ENCODE data around the gene ABI1. TPM values are rescaled to one million over a fixed set of nuclear protein-coding genes. Genes with fewer than 3 reads are reported as not detected.

Gene ABI1
- total and polyA plus RNA-seq, 2 donors (not counting 1 experiment from before 2014, with no cell fraction given): 37.8 to 80.5 TPM

DNA sequence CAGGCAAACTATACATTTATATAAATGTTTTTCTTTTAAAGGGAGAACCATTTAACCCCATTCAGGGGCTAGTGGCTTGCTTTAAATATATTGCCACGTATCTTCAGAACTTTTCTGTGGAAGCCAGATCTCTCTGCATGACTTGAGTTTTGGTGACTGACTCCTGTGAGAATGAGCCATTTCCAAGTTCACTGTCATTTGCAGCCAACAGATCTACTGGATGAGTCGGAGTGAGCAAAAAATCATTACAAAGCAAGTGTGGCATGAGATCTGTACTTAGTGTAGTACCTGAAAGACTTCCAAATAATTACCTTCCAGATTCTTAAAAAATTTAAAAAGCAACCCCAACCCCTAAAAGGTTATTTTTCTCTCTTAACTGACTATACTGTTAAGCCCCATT, 117.7 kb downstream of the ABI1 start:
- peaks cover 47% of the 10 kb centered on the region for H3K4me1 Mint-ChIP-seq
- intact Hi-C loops (cut with micrococcal nuclease): no loop called here
- DNase-seq (no peak), ATAC-seq (ENCODE audit: low read depth) (no peak)
- ChIA-PET CTCF (interaction anchor here (0.9 kb wide), 1 partner anchor 118 kb away, joined by 5 read pairs; the partner anchor contains the start of gene ABI1), POLR2A (no interaction called here)
- Histone ChIP-seq H3K4me2 (replicated peaks; ENCODE audit: low read depth, low read length, poor library complexity, severe bottlenecking) (no peak overlapping the region), H3K4me1 (ENCODE audit: control insufficient read depth in 2 of 2, insufficient read depth in 2 of 2, low read length in 2 of 2) (peaks cover 23 to 38% of the 10 kb centered on the region in 2 donors), H2AFZ (ENCODE audit: insufficient read depth, low read depth, low read length, poor library complexity, severe bottlenecking) (no peak overlapping the region), H3K9ac (ENCODE audit: low read length) (no peak overlapping the region), H3K27me3 (replicated peaks in 1 of 4; ENCODE audit: control extremely low read depth in 1 of 4, control insufficient read depth in 3 of 4, insufficient read depth in 4 of 4, low read length in 3 of 4) (no peaks in the 10 kb centered on the region), H3K27ac (ENCODE audit: low read length in 2 of 2) (peak overlapping the region in 1 of 2 donors; percentile 50), H4K20me1 (ENCODE audit: control insufficient read depth, insufficient read depth, low read length, poor library complexity, severe bottlenecking) (no peaks in the 10 kb centered on the region), H3K36me3 (replicated peaks in 1 of 2; ENCODE audit: control extremely low read depth in 1 of 2, control insufficient read depth in 1 of 2, extremely low read depth in 1 of 2, insufficient read depth in 2 of 2, low read length in 1 of 2) (peaks cover 6 to 18% of the 10 kb centered on the region in 2 experiments), H3K9me3 (ENCODE audit: control extremely low read depth in 1 of 3, control insufficient read depth in 2 of 3, insufficient read depth in 1 of 3, low read length in 2 of 3) (peaks cover 0 to 4% (median 0%) of the 10 kb centered on the region in 3 donors), H3K4me3 (ENCODE audit: control extremely low read depth in 1 of 5, extremely low read depth in 1 of 5, insufficient read depth in 1 of 5, low read depth in 2 of 5, low read length in 4 of 5) (no peak overlapping the region), H3K79me2 (ENCODE audit: control insufficient read depth, insufficient read depth, low read length) (no peaks in the 10 kb centered on the region)
- TF ChIP-seq, protein P1, sequence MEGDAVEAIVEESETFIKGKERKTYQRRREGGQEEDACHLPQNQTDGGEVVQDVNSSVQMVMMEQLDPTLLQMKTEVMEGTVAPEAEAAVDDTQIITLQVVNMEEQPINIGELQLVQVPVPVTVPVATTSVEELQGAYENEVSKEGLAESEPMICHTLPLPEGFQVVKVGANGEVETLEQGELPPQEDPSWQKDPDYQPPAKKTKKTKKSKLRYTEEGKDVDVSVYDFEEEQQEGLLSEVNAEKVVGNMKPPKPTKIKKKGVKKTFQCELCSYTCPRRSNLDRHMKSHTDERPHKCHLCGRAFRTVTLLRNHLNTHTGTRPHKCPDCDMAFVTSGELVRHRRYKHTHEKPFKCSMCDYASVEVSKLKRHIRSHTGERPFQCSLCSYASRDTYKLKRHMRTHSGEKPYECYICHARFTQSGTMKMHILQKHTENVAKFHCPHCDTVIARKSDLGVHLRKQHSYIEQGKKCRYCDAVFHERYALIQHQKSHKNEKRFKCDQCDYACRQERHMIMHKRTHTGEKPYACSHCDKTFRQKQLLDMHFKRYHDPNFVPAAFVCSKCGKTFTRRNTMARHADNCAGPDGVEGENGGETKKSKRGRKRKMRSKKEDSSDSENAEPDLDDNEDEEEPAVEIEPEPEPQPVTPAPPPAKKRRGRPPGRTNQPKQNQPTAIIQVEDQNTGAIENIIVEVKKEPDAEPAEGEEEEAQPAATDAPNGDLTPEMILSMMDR (IDR thresholded peaks at IDR 0.05): no peak
- TF ChIP-seq EZH2 (IDR thresholded peaks at IDR 0.05; ENCODE audit: borderline replicate concordance, insufficient read depth, low read depth, low read length, poor library complexity, severe bottlenecking): no peak
- no CpG with 5 or more reads among the region's 2 CpGs for WGBS (ENCODE audit: insufficient coverage)
- H3K9me3 Mint-ChIP-seq (ENCODE audit: insufficient read depth): no peaks in the 10 kb centered on the region
- H3K27ac Mint-ChIP-seq: peak overlapping the region; percentile 54
- no peaks in the 10 kb centered on the region for H3K27me3 Mint-ChIP-seq
- H3K4me3 Mint-ChIP-seq: no peak overlapping the region

DNA sequence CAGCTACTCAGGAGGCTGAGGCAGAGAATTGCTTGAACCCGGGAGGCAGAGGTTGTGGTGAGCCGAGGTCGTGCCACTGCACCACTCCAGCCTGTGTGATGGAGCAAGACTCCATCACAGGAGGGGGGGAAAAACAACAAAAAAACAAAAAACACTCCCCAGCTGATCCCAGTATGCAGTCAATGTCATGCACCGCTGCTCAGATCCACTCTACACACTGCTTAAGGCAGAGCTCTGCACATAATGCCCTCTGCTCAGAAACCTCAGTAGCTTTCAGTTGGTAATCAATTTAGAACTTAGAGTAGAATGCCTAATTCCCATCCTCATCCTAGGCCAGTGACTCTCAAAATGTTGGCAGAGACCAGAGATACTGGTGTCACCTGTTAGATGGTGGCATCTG, 119.4 kb downstream of the ABI1 start:
- Mint-ChIP-seq H3K4me1 (peaks cover 62% of the 10 kb centered on the region), H3K4me3 (no peak overlapping the region), H3K27ac (peak overlapping the region; percentile 63), H3K9me3 (ENCODE audit: insufficient read depth) (no peaks in the 10 kb centered on the region), H3K27me3 (no peaks in the 10 kb centered on the region)
- Histone ChIP-seq H3K79me2 (ENCODE audit: control insufficient read depth, insufficient read depth, low read length) (no peaks in the 10 kb centered on the region), H4K20me1 (ENCODE audit: control insufficient read depth, insufficient read depth, low read length, poor library complexity, severe bottlenecking) (no peaks in the 10 kb centered on the region), H3K36me3 (replicated peaks in 1 of 2; ENCODE audit: control extremely low read depth in 1 of 2, control insufficient read depth in 1 of 2, extremely low read depth in 1 of 2, insufficient read depth in 2 of 2, low read length in 1 of 2) (peaks cover 6 to 11% of the 10 kb centered on the region in 2 experiments), H3K4me2 (replicated peaks; ENCODE audit: low read depth, low read length, poor library complexity, severe bottlenecking) (no peak overlapping the region), H3K4me1 (ENCODE audit: control insufficient read depth in 2 of 2, insufficient read depth in 2 of 2, low read length in 2 of 2) (peaks cover 36 to 53% of the 10 kb centered on the region in 2 donors), H3K9ac (ENCODE audit: low read length) (no peak overlapping the region), H3K27me3 (replicated peaks in 1 of 4; ENCODE audit: control extremely low read depth in 1 of 4, control insufficient read depth in 3 of 4, insufficient read depth in 4 of 4, low read length in 3 of 4) (no peaks in the 10 kb centered on the region), H3K27ac (ENCODE audit: low read length in 2 of 2) (no peak overlapping the region), H2AFZ (ENCODE audit: insufficient read depth, low read depth, low read length, poor library complexity, severe bottlenecking) (no peak overlapping the region), H3K9me3 (ENCODE audit: control extremely low read depth in 1 of 3, control insufficient read depth in 2 of 3, insufficient read depth in 1 of 3, low read length in 2 of 3) (peaks cover 0 to 4% (median 0%) of the 10 kb centered on the region in 3 donors), H3K4me3 (ENCODE audit: control extremely low read depth in 1 of 5, extremely low read depth in 1 of 5, insufficient read depth in 1 of 5, low read depth in 2 of 5, low read length in 4 of 5) (no peak overlapping the region)
- DNase-seq (no peak), ATAC-seq (ENCODE audit: low read depth) (no peak)
- ChIA-PET CTCF (interaction anchor here (3.0 kb wide), 1 partner anchor 140 kb away, joined by 9 read pairs; no protein-coding TSS in a partner anchor), POLR2A (no interaction called here)
- intact Hi-C loops (cut with micrococcal nuclease): no loop called here
- no peak for TF ChIP-seq EZH2 (IDR thresholded peaks at IDR 0.05; ENCODE audit: borderline replicate concordance, insufficient read depth, low read depth, low read length, poor library complexity, severe bottlenecking)
- TF ChIP-seq, protein P1 (IDR thresholded peaks at IDR 0.05): no peak
- 100% methylated on average over 2 of the region's 4 CpGs for WGBS (ENCODE audit: insufficient coverage)

All from B cell (primary cell).